Measurements from ENCODE around the gene DRG2. TPM values are rescaled to one million over a fixed set of nuclear protein-coding genes. Genes with fewer than 3 reads are reported as not detected.

DRG2 gene
- polyA plus RNA-seq: 47.8 TPM

GRCh38 chr17:18087610-18088491, at the start of gene DRG2:
Gene DRG2 (plus strand): TSS chr17:18087948. CDS start chr17:18088024, 76 bp downstream.
- Mint-ChIP-seq H3K36me3 (peaks cover 2% of the 10 kb centered on the region), H3K27me3 (no peaks in the 10 kb centered on the region), H3K9me3 (no peaks in the 10 kb centered on the region), H3K27ac (peak within 1 kb of the TSS; percentile 96 to 97 (median 96)), H3K4me1 (peaks cover 14 to 21% (median 15%) of the 10 kb centered on the region in 3 donors), H3K4me3 (peak within 1 kb of the TSS; percentile 98 to 100 (median 100))

- H3K27ac Mint-ChIP-seq: peak overlapping the region; percentile 80 to 96 (median 95)
- H3K4me1 Mint-ChIP-seq: peaks cover 26 to 47% (median 27%) of the 10 kb centered on the region in 3 donors
- H3K27me3 Mint-ChIP-seq: no peaks in the 10 kb centered on the region
- H3K9me3 Mint-ChIP-seq: no peaks in the 10 kb centered on the region
- peak overlapping the region; percentile 93 to 99 (median 96) for H3K4me3 Mint-ChIP-seq
- no peaks in the 10 kb centered on the region for H3K36me3 Mint-ChIP-seq
These were observed 49.4 kb upstream of the DRG2 start for GRCh38 chr17:18038149-18038850.

GRCh38 chr17:18038861-18039534, 48.8 kb upstream of the DRG2 start, which contains the start of the genes ATPAF2 and GID4:
Gene ATPAF2 (minus strand): TSS chr17:18039168. CDS start chr17:18039013, 155 bp downstream.
Gene GID4 (plus strand): TSS chr17:18039408. CDS start chr17:18039465, 57 bp downstream.
- Mint-ChIP-seq H3K36me3 (no peaks in the 10 kb centered on the region), H3K4me1 (peaks cover 20 to 43% (median 23%) of the 10 kb centered on the region in 3 donors), H3K9me3 (no peaks in the 10 kb centered on the region), H3K27me3 (no peaks in the 10 kb centered on the region), H3K4me3 (peak within 1 kb of the TSS; percentile 93 to 99 (median 96)), H3K27ac (peak within 1 kb of the TSS; percentile 91 to 96 (median 96))

- peaks cover 20 to 38% (median 23%) of the 10 kb centered on the region in 3 donors for H3K4me1 Mint-ChIP-seq
These were observed 48.0 kb upstream of the DRG2 start for GRCh38 chr17:18039535-18040260.

GRCh38 chr17:18040261-18040858, 47.4 kb upstream of the DRG2 start:
- peaks cover 20 to 37% (median 23%) of the 10 kb centered on the region in 3 donors for H3K4me1 Mint-ChIP-seq
- H3K9me3 Mint-ChIP-seq: no peaks in the 10 kb centered on the region
- no peaks in the 10 kb centered on the region for H3K36me3 Mint-ChIP-seq
- H3K27me3 Mint-ChIP-seq: no peaks in the 10 kb centered on the region
- peak overlapping the region; percentile 85 to 94 (median 93) for H3K4me3 Mint-ChIP-seq
- H3K27ac Mint-ChIP-seq: peak overlapping the region; percentile 91 to 96 (median 92)

More at GRCh38 chr17:18039535-18040260, 48.0 kb upstream of the DRG2 start:
- H3K9me3 Mint-ChIP-seq: no peaks in the 10 kb centered on the region
- H3K27me3 Mint-ChIP-seq: no peaks in the 10 kb centered on the region
- no peaks in the 10 kb centered on the region for H3K36me3 Mint-ChIP-seq
- H3K27ac Mint-ChIP-seq: peak overlapping the region; percentile 91 to 96 (median 92)
- H3K4me3 Mint-ChIP-seq: peak overlapping the region; percentile 93 to 99 (median 96)

- peak overlapping the region in 1 of 4 donors; percentile 93 for H3K4me3 Mint-ChIP-seq
- H3K27ac Mint-ChIP-seq: peak overlapping the region in 1 of 3 donors; percentile 91
- no peaks in the 10 kb centered on the region for H3K27me3 Mint-ChIP-seq
- H3K36me3 Mint-ChIP-seq: no peaks in the 10 kb centered on the region
- no peaks in the 10 kb centered on the region for H3K9me3 Mint-ChIP-seq
- peaks cover 20 to 31% (median 23%) of the 10 kb centered on the region in 3 donors for H3K4me1 Mint-ChIP-seq
These were observed 46.0 kb upstream of the DRG2 start for GRCh38 chr17:18041776-18042175.

GRCh38 chr17:18042983-18043382, 44.8 kb upstream of the DRG2 start:
- Mint-ChIP-seq H3K27me3 (no peaks in the 10 kb centered on the region), H3K4me3 (peak overlapping the region in 1 of 4 donors; percentile 93), H3K27ac (peak overlapping the region in 1 of 3 donors; percentile 43)

GRCh38 chr17:18043491-18043890, 44.3 kb upstream of the DRG2 start:
- H3K4me3 Mint-ChIP-seq: peak overlapping the region in 1 of 4 donors; percentile 93

More at GRCh38 chr17:18042983-18043382, 44.8 kb upstream of the DRG2 start:
- Mint-ChIP-seq H3K36me3 (no peaks in the 10 kb centered on the region), H3K9me3 (no peaks in the 10 kb centered on the region), H3K4me1 (peaks cover 10 to 22% (median 14%) of the 10 kb centered on the region in 3 donors)

GRCh38 chr17:18044609-18045008, 43.1 kb upstream of the DRG2 start:
- H3K4me3 Mint-ChIP-seq: peak overlapping the region in 1 of 4 donors; percentile 19
- no peaks in the 10 kb centered on the region for H3K27me3 Mint-ChIP-seq
- no peaks in the 10 kb centered on the region for H3K36me3 Mint-ChIP-seq
- H3K4me1 Mint-ChIP-seq: peaks cover 5 to 16% (median 11%) of the 10 kb centered on the region in 3 donors
- no peak overlapping the region for H3K27ac Mint-ChIP-seq
- H3K9me3 Mint-ChIP-seq: no peaks in the 10 kb centered on the region

More at GRCh38 chr17:18043491-18043890, 44.3 kb upstream of the DRG2 start:
- H3K9me3 Mint-ChIP-seq: no peaks in the 10 kb centered on the region
- peak overlapping the region in 1 of 3 donors; percentile 43 for H3K27ac Mint-ChIP-seq
- H3K4me1 Mint-ChIP-seq: peaks cover 5 to 18% (median 10%) of the 10 kb centered on the region in 3 donors
- no peaks in the 10 kb centered on the region for H3K36me3 Mint-ChIP-seq
- no peaks in the 10 kb centered on the region for H3K27me3 Mint-ChIP-seq

- Mint-ChIP-seq H3K36me3 (peaks cover 1% of the 10 kb centered on the region), H3K4me3 (no peak overlapping the region), H3K27ac (peak overlapping the region in 1 of 3 donors; percentile 63), H3K4me1 (peaks cover 3 to 8% (median 5%) of the 10 kb centered on the region in 3 donors), H3K27me3 (no peaks in the 10 kb centered on the region), H3K9me3 (no peaks in the 10 kb centered on the region)
These were observed 41.9 kb upstream of the DRG2 start for GRCh38 chr17:18045691-18046350.

- H3K36me3 Mint-ChIP-seq: peaks cover 4% of the 10 kb centered on the region
- no peak overlapping the region for H3K27ac Mint-ChIP-seq
- H3K9me3 Mint-ChIP-seq: no peaks in the 10 kb centered on the region
- H3K4me1 Mint-ChIP-seq: no peaks in the 10 kb centered on the region
- no peaks in the 10 kb centered on the region for H3K27me3 Mint-ChIP-seq
- no peak overlapping the region for H3K4me3 Mint-ChIP-seq
These were observed 32.2 kb upstream of the DRG2 start for GRCh38 chr17:18055597-18055996.

GRCh38 chr17:18056214-18056613, 31.5 kb upstream of the DRG2 start:
- Mint-ChIP-seq H3K27ac (no peak overlapping the region), H3K27me3 (no peaks in the 10 kb centered on the region), H3K36me3 (peaks cover 4% of the 10 kb centered on the region), H3K4me3 (no peak overlapping the region), H3K9me3 (no peaks in the 10 kb centered on the region), H3K4me1 (no peaks in the 10 kb centered on the region)

GRCh38 chr17:18059283-18059682, 28.5 kb upstream of the DRG2 start:
- Mint-ChIP-seq H3K36me3 (peaks cover 7% of the 10 kb centered on the region), H3K9me3 (no peaks in the 10 kb centered on the region), H3K27ac (peak overlapping the region in 1 of 3 donors; percentile 10), H3K27me3 (no peaks in the 10 kb centered on the region), H3K4me3 (no peak overlapping the region), H3K4me1 (no peaks in the 10 kb centered on the region)

All from IgD-negative memory B cell (primary cell).